HepG2 (cell line): Measurements from ENCODE around the gene TMTC4. TPM values are rescaled to one million over a fixed set of nuclear protein-coding genes. Genes with fewer than 3 reads are reported as not detected.

ENCODE experiments used
- ATRX ChIP-seq: sonication (generic); formaldehyde crosslinking; IDR thresholded peaks from 2 replicates; pipeline ENCODE4 v1.4.0; 2020; ENCODE audit warnings: missing genetic modification reagents, borderline replicate concordance
- CEBPG ChIP-seq: IDR thresholded peaks from 2 replicates; pipeline ENCODE4 v1.6.1; 2016
- MTF2 ChIP-seq: sonication (generic); formaldehyde crosslinking; IDR thresholded peaks from 2 replicates; pipeline ENCODE4 v1.5.0; 2020; ENCODE audit warnings: missing genetic modification reagents, borderline replicate concordance
- PLRG1 ChIP-seq: fragments of 450-650 bp; conservative IDR thresholded peaks from 2 replicates; pipeline ENCODE4 v1.6.1; 2016
- SMAD1 ChIP-seq: sonication (generic); formaldehyde crosslinking; IDR thresholded peaks from 2 replicates; pipeline ENCODE4 v1.4.0; 2020; ENCODE audit warnings: missing genetic modification reagents, low read depth, mild to moderate bottlenecking, borderline replicate concordance
- ZBTB38 ChIP-seq: sonication (generic); formaldehyde crosslinking; IDR thresholded peaks from 2 replicates; pipeline ENCODE4 v1.5.1; 2020; ENCODE audit warnings: mild to moderate bottlenecking, missing genetic modification reagents
- ZBTB7B ChIP-seq: sonication (generic); formaldehyde crosslinking; IDR thresholded peaks from 2 replicates; pipeline ENCODE4 v1.4.0; 2020; ENCODE audit warnings: missing genetic modification reagents
- ZFY ChIP-seq: sonication (generic); formaldehyde crosslinking; IDR thresholded peaks from 2 replicates; pipeline ENCODE4 v1.4.0; 2020; ENCODE audit warnings: missing genetic modification reagents
- ZNF556 ChIP-seq: sonication (generic); formaldehyde crosslinking; IDR thresholded peaks from 2 replicates; pipeline ENCODE4 v1.4.0; 2020; ENCODE audit warnings: mild to moderate bottlenecking, missing genetic modification reagents, borderline replicate concordance
- ZNF558 ChIP-seq: sonication (generic); formaldehyde crosslinking; IDR thresholded peaks from 2 replicates; pipeline ENCODE4 v1.9.0; 2022; ENCODE audit warnings: mild to moderate bottlenecking, missing genetic modification reagents, borderline replicate concordance
- ZNF589 ChIP-seq: sonication (generic); formaldehyde crosslinking; conservative IDR thresholded peaks from 2 replicates; pipeline ENCODE4 v1.8.0; 2022; ENCODE audit warnings: mild to moderate bottlenecking, moderate library complexity, missing genetic modification reagents
- ZNF598 ChIP-seq: sonication (generic); formaldehyde crosslinking; IDR thresholded peaks from 2 replicates; pipeline ENCODE4 v1.5.1; 2020; ENCODE audit warnings: mild to moderate bottlenecking, missing genetic modification reagents, borderline replicate concordance
- ZNF605 ChIP-seq: sonication (generic); formaldehyde crosslinking; IDR thresholded peaks from 2 replicates; pipeline ENCODE4 v1.8.0; 2022; ENCODE audit warnings: mild to moderate bottlenecking, missing genetic modification reagents
- ZNF713 ChIP-seq: sonication (generic); formaldehyde crosslinking; IDR thresholded peaks from 2 replicates; pipeline ENCODE4 v1.4.0; 2020; ENCODE audit warnings: mild to moderate bottlenecking, missing genetic modification reagents
- ZNF773 ChIP-seq: sonication (generic); formaldehyde crosslinking; IDR thresholded peaks from 2 replicates; pipeline ENCODE4 v1.4.0; 2020; ENCODE audit warnings: missing genetic modification reagents, borderline replicate concordance
- ZNF782 ChIP-seq: sonication (generic); formaldehyde crosslinking; IDR thresholded peaks from 2 replicates; pipeline ENCODE4 v1.4.0; 2020; ENCODE audit warnings: missing genetic modification reagents, mild to moderate bottlenecking, borderline replicate concordance
- ZNF850 ChIP-seq: sonication (generic); formaldehyde crosslinking; conservative IDR thresholded peaks from 2 replicates; pipeline ENCODE4 v1.9.0; 2021; ENCODE audit warnings: mild to moderate bottlenecking, missing genetic modification reagents
- polyA plus RNA-seq, 8 experiments: library from polyadenylated mRNA; depleted of rRNA in 3 of 8; stranded (reverse) in 7 of 8; unstranded in 1 of 8; fragments of >200 nt; fragmentation: Illumina TruSeq in 4 of 8; extraction: Trizol in 4 of 8; gene quantifications; 2 replicates each; pipeline versions ENCODE4 v1.2.1 to v1.2.3, GENCODE V29; 2011 to 2016; ENCODE audit warnings: low read depth in 4 of 8, missing spikeins in 1 of 8, mixed read lengths in 1 of 8; ENCODE audit not compliant: insufficient read depth in 1 of 8
- total RNA-seq, 5 experiments: library from RNA; depleted of rRNA; stranded (reverse); fragments of >200 nt; fragmentation: Illumina TruSeq; extraction: Trizol; gene quantifications; 2 replicates each; pipeline ENCODE4 v1.2.3, GENCODE V29; 2016; ENCODE audit warnings: low read depth in 1 of 5
- TF ChIP-seq, protein P1 (sequence below): sonication (generic); formaldehyde crosslinking; conservative IDR thresholded peaks from 2 replicates; pipeline ENCODE4 v1.4.0; 2020; ENCODE audit warnings: missing genetic modification reagents
- TF ChIP-seq, protein P2 (sequence below), 2 experiments: sonication (generic) in 1 of 2; formaldehyde crosslinking in 1 of 2; IDR thresholded peaks; 2 replicates each; pipeline versions ENCODE4 v1.6.1 to v1.9.0; 2014 to 2022; ENCODE audit warnings: antibody characterized with exemption in 1 of 2, borderline replicate concordance in 1 of 2, inconsistent platforms in 1 of 2, low read depth in 1 of 2, missing genetic modification reagents in 1 of 2
- TF ChIP-seq, protein P3 (sequence below): sonication (generic); formaldehyde crosslinking; IDR thresholded peaks from 2 replicates; pipeline ENCODE4 v1.8.1; 2023; ENCODE audit warnings: mild to moderate bottlenecking, missing genetic modification reagents

The TMTC4 gene
- total and polyA plus RNA-seq, 2 of the 13 experiments (the other 11 are each of a cell fraction or from before 2014, with no cell fraction given), result 16.0 to 22.6 TPM

GRCh38 chr13:100588331-100589177 lies 86.0 kb downstream of the TMTC4 start, which contains the start of gene GGACT (continued):
- TF ChIP-seq, protein P1, sequence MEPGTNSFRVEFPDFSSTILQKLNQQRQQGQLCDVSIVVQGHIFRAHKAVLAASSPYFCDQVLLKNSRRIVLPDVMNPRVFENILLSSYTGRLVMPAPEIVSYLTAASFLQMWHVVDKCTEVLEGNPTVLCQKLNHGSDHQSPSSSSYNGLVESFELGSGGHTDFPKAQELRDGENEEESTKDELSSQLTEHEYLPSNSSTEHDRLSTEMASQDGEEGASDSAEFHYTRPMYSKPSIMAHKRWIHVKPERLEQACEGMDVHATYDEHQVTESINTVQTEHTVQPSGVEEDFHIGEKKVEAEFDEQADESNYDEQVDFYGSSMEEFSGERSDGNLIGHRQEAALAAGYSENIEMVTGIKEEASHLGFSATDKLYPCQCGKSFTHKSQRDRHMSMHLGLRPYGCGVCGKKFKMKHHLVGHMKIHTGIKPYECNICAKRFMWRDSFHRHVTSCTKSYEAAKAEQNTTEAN (CRISPR knock-in tag), result no peak
- TF ChIP-seq ZNF558 (CRISPR knock-in tag), result peak; percentile 59; the same call in 1 of the 2 replicates
- TF ChIP-seq MTF2 (CRISPR knock-in tag), result no peak
- TF ChIP-seq ZBTB38 (CRISPR knock-in tag), result peak; percentile 97
- TF ChIP-seq, protein P2, sequence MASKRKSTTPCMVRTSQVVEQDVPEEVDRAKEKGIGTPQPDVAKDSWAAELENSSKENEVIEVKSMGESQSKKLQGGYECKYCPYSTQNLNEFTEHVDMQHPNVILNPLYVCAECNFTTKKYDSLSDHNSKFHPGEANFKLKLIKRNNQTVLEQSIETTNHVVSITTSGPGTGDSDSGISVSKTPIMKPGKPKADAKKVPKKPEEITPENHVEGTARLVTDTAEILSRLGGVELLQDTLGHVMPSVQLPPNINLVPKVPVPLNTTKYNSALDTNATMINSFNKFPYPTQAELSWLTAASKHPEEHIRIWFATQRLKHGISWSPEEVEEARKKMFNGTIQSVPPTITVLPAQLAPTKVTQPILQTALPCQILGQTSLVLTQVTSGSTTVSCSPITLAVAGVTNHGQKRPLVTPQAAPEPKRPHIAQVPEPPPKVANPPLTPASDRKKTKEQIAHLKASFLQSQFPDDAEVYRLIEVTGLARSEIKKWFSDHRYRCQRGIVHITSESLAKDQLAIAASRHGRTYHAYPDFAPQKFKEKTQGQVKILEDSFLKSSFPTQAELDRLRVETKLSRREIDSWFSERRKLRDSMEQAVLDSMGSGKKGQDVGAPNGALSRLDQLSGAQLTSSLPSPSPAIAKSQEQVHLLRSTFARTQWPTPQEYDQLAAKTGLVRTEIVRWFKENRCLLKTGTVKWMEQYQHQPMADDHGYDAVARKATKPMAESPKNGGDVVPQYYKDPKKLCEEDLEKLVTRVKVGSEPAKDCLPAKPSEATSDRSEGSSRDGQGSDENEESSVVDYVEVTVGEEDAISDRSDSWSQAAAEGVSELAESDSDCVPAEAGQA (IDR thresholded peaks at IDR 0.05; ENCODE audit: low read depth), result peak; percentile 21; the same call in 1 of the 2 replicates
- TF ChIP-seq, protein P2 (CRISPR knock-in tag; IDR thresholded peaks at IDR 0.05; ENCODE audit: borderline replicate concordance), result no peak
- TF ChIP-seq CEBPG (CRISPR knock-in tag), result no peak
- no peak for TF ChIP-seq PLRG1
- TF ChIP-seq ZNF850, result no peak
- TF ChIP-seq ZNF782 (CRISPR knock-in tag), result no peak; the same call in 1 of the 2 replicates
- no peak for TF ChIP-seq ZNF713
- TF ChIP-seq ZNF773 (CRISPR knock-in tag), result peak; percentile 87; the same call in 1 of the 2 replicates
- TF ChIP-seq ZNF598 (CRISPR knock-in tag), result peak; percentile 76; the same call in 1 of the 2 replicates
- 0 out of 2 replicates have a peak, but pooled peaks have one; percentile 27 for TF ChIP-seq ZNF589 (CRISPR knock-in tag)
- peak; percentile 55; the same call in 1 of the 2 replicates for TF ChIP-seq ZNF605
- peak; percentile 70; the same call in 1 of the 2 replicates for TF ChIP-seq ZBTB7B
- TF ChIP-seq, protein P3, sequence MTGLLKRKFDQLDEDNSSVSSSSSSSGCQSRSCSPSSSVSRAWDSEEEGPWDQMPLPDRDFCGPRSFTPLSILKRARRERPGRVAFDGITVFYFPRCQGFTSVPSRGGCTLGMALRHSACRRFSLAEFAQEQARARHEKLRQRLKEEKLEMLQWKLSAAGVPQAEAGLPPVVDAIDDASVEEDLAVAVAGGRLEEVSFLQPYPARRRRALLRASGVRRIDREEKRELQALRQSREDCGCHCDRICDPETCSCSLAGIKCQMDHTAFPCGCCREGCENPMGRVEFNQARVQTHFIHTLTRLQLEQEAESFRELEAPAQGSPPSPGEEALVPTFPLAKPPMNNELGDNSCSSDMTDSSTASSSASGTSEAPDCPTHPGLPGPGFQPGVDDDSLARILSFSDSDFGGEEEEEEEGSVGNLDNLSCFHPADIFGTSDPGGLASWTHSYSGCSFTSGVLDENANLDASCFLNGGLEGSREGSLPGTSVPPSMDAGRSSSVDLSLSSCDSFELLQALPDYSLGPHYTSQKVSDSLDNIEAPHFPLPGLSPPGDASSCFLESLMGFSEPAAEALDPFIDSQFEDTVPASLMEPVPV (CRISPR knock-in tag), result peak; percentile 52; the same call in 1 of the 2 replicates
- no peak for TF ChIP-seq ATRX (CRISPR knock-in tag)
- no peak for TF ChIP-seq SMAD1 (CRISPR knock-in tag)
- TF ChIP-seq ZNF556, result peak; percentile 23; the same call in 1 of the 2 replicates
- peak; percentile 88 for TF ChIP-seq ZFY (CRISPR knock-in tag)
